ENCODE measurements around the gene C2orf72. TPM values are rescaled to one million over a fixed set of nuclear protein-coding genes. Genes with fewer than 3 reads are reported as not detected.

The C2orf72 gene
- total RNA-seq, 1 donor from 2014 or later = not detected

DNA sequence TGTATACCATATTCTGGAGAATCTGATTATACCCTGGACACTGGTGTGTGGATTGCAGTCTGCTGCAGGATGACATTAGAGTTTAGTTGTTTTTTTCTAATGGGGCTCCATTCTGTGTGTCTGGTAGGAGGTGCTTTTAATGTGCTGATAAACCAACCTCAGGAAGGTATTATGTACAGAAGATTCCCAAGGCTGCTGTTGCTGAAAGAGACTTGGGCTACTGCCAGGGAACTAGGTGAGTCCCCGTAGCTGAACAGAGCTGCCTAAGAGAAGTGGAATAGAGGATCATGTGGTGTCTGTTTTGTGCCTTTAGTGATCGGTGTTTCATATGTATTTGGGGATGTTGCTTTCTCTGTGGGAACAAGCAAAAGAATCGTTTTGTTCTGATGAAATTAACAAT is 24.9 kb upstream of the C2orf72 start:
- Mint-ChIP-seq H3K4me1 (no peaks in the 10 kb centered on the region), H3K4me3 (no peak overlapping the region), H3K9me3 (no peaks in the 10 kb centered on the region), H3K27me3 (peaks cover 20% of the 10 kb centered on the region), H3K27ac (no peak overlapping the region), H3K36me3 (ENCODE audit: low read depth) (no peaks in the 10 kb centered on the region)
- ATAC-seq (ENCODE audit: low read depth) (no peak), DNase-seq (no peak)
- intact Hi-C loops (cut with micrococcal nuclease) = no loop called here
- POLR2A ChIA-PET = no interaction called here
- no peak for TF ChIP-seq CTCF (IDR thresholded peaks at IDR 0.05)
- CTCF ChIA-PET = no interaction called here

GRCh38 chr2:231013820-231014219 is 23.5 kb upstream of the C2orf72 start:
- CTCF ChIA-PET = no interaction called here
- H3K4me1 Mint-ChIP-seq = no peaks in the 10 kb centered on the region

DNA sequence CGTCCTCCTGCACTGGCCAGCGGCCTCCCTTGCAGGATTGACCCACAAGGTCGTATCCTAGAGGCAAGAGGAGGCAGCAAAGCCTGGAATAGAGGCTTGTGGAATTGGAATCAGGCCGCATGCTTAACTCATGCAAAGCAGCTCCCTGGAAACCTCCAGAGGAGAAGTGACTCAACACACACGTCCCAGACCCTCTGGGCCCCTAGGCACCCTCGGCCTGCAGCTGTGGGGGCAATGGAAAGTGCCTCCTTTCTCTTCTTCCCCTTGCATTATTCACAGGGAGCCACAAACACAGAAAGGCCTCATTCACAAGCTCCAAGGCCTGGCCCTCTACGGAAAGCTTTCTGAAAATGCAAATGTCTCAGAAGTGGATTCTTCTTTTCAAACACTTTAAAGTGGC is 21.8 kb upstream of the C2orf72 start:
- Mint-ChIP-seq H3K27me3 (peaks cover 32% of the 10 kb centered on the region), H3K36me3 (ENCODE audit: low read depth) (no peaks in the 10 kb centered on the region), H3K4me1 (no peaks in the 10 kb centered on the region), H3K4me3 (no peak overlapping the region), H3K27ac (no peak overlapping the region), H3K9me3 (no peaks in the 10 kb centered on the region)
- CTCF ChIA-PET = no interaction called here
- no peak for DNase-seq
- POLR2A ChIA-PET = interaction anchor here (1.0 kb wide), 1 partner anchor 8 kb away, joined by 5 read pairs; no protein-coding TSS in a partner anchor
- ATAC-seq (ENCODE audit: low read depth) = no peak
- intact Hi-C loops (cut with micrococcal nuclease) = no loop called here
- TF ChIP-seq CTCF (IDR thresholded peaks at IDR 0.05) = no peak

More at GRCh38 chr2:231013820-231014219, 23.5 kb upstream of the C2orf72 start:
- Mint-ChIP-seq H3K27me3 (peaks cover 25% of the 10 kb centered on the region), H3K36me3 (ENCODE audit: low read depth) (no peaks in the 10 kb centered on the region), H3K4me3 (no peak overlapping the region), H3K9me3 (no peaks in the 10 kb centered on the region), H3K27ac (no peak overlapping the region)
- no peak for TF ChIP-seq CTCF (IDR thresholded peaks at IDR 0.05)
- ATAC-seq (ENCODE audit: low read depth) = no peak
- POLR2A ChIA-PET = no interaction called here
- no peak for DNase-seq
- intact Hi-C loops (cut with micrococcal nuclease) = no loop called here

GRCh38 chr2:231015926-231016325 is 21.4 kb upstream of the C2orf72 start:
- intact Hi-C loops (cut with micrococcal nuclease) = no loop called here
- POLR2A ChIA-PET = interaction anchor here (1.0 kb wide), 1 partner anchor 8 kb away, joined by 5 read pairs; no protein-coding TSS in a partner anchor
- CTCF ChIA-PET = no interaction called here
- ATAC-seq (ENCODE audit: low read depth) = no peak
- H3K4me3 Mint-ChIP-seq = no peak overlapping the region
- H3K4me1 Mint-ChIP-seq = no peaks in the 10 kb centered on the region
- DNase-seq = no peak
- TF ChIP-seq CTCF (IDR thresholded peaks at IDR 0.05) = no peak
- H3K27ac Mint-ChIP-seq = no peak overlapping the region
- no peaks in the 10 kb centered on the region for H3K36me3 Mint-ChIP-seq (ENCODE audit: low read depth)
- H3K27me3 Mint-ChIP-seq = peaks cover 36% of the 10 kb centered on the region
- H3K9me3 Mint-ChIP-seq = peaks cover 2% of the 10 kb centered on the region

DNA sequence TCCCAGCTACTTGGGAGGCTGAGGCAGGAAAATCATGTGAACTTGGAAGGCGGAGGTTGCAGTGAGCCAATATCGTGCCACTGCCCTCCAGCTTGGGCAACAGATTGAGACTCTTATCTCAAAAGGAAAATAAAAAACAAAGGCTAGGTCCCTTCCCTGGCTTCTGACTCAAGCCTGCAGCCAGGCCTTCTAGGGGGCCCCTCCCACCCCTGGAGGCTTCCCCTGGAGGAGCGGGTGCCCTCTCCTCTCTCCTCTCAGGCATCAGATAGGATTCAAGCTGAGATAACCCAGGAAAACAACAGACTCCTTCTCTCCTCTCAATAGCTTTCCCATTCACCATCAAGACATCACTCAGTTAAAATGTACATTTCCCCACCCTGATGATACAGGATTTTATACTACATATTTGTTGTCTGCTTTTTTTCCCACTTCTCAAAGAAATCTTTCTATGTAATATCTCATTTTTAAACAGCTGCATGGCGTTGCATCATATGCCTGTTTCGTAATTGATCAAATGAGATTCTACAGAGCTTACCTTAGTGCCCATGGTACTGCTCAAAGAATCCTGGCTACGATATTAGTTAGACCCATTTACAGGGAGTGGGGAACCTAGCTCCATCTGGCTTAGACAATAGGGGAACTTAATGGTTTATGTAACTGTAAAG is 20.6 kb upstream of the C2orf72 start:
- no peak for ATAC-seq (ENCODE audit: low read depth)
- CTCF ChIA-PET = no interaction called here

More for the DNA sequence above, 20.6 kb upstream of the C2orf72 start:
- peaks cover 2% of the 10 kb centered on the region for H3K9me3 Mint-ChIP-seq
- no peak for TF ChIP-seq CTCF (IDR thresholded peaks at IDR 0.05)
- no peaks in the 10 kb centered on the region for H3K4me1 Mint-ChIP-seq
- peaks cover 34% of the 10 kb centered on the region for H3K27me3 Mint-ChIP-seq
- DNase-seq = no peak
- H3K4me3 Mint-ChIP-seq = no peak overlapping the region
- intact Hi-C loops (cut with micrococcal nuclease) = no loop called here
- no peak overlapping the region for H3K27ac Mint-ChIP-seq
- no peaks in the 10 kb centered on the region for H3K36me3 Mint-ChIP-seq (ENCODE audit: low read depth)
- POLR2A ChIA-PET = interaction anchor here (0.5 kb wide), 1 partner anchor 412 kb away, joined by 5 read pairs; no protein-coding TSS in a partner anchor

Data from activated B cell treated with CpG ODN at 0.5 μM for 24 hours (primary cell).